IMR-90 (cell line): Measurements from ENCODE around the gene BEGAIN. TPM values are rescaled to one million over a fixed set of nuclear protein-coding genes. Genes with fewer than 3 reads are reported as not detected.

Source experiments
- ATAC-seq: fragments of 200-7000 bp; cut with Tn5 transposase; 2 replicates; pipeline ENCODE4 v1.9.1; 2020; ENCODE audit warnings: low read depth, mild to moderate bottlenecking, moderate library complexity
- BruUV-seq: library from RNA; stranded (reverse); fragments of 400-500 nt; replicated peaks from 2 replicates; lab custom pipeline; 2021; lab: Mats Ljungman, UMichigan
- CTCF ChIA-PET: fragments of 300-600 bp; formaldehyde crosslinking; extraction: SDS; loops from one replicate; lab custom pipeline; 2021; ENCODE audit warnings: antibody characterized with exemption; lab: Yijun Ruan, JAX
- POLR2A ChIA-PET: fragments of 300-600 bp; sonication (Branson Sonifier 250); formaldehyde crosslinking; loops from one replicate; lab custom pipeline; 2022; ENCODE audit warnings: antibody characterized with exemption; ENCODE audit not compliant: unreplicated experiment; lab: Charles Lee
- DNase-seq: peaks from one replicate; pipeline ENCODE4 v3.0.0; 2013
- H2AFZ ChIP-seq: replicated peaks from 2 replicates; pipeline ENCODE3; 2013; ENCODE audit warnings: low read length, mild to moderate bottlenecking; ENCODE audit not compliant: poor library complexity
- H2AK5ac ChIP-seq: 2 replicates; pipeline ENCODE4 v1.6.1; 2013; ENCODE audit warnings: low read depth, low read length, inconsistent platforms
- H2AK9ac ChIP-seq: replicated peaks from 2 replicates; pipeline ENCODE3; 2013; ENCODE audit warnings: mild to moderate bottlenecking, low read depth, low read length, moderate library complexity; ENCODE audit not compliant: poor library complexity
- H2BK120ac ChIP-seq: 2 replicates; pipeline ENCODE4 v1.6.1; 2013; ENCODE audit warnings: low read depth, low read length, inconsistent platforms
- H2BK15ac ChIP-seq: 3 replicates; pipeline ENCODE4 v1.6.1; 2013; ENCODE audit warnings: low read depth, low read length, inconsistent platforms
- H2BK20ac ChIP-seq: 2 replicates; pipeline ENCODE4 v1.6.1; 2013; ENCODE audit warnings: low read depth, mild to moderate bottlenecking, inconsistent platforms, low read length, moderate library complexity
- H2BK5ac ChIP-seq: 2 replicates; pipeline ENCODE4 v1.6.1; 2013; ENCODE audit warnings: mild to moderate bottlenecking, low read depth, low read length, inconsistent platforms; ENCODE audit not compliant: poor library complexity, severe bottlenecking
- H3K14ac ChIP-seq: replicated peaks from 2 replicates; pipeline ENCODE4 v1.6.1; 2013; ENCODE audit warnings: low read depth, low read length, inconsistent platforms
- H3K18ac ChIP-seq: 2 replicates; pipeline ENCODE4 v1.6.1; 2013; ENCODE audit warnings: low read depth, low read length, control low read depth
- H3K23ac ChIP-seq: 2 replicates; pipeline ENCODE4 v1.6.1; 2013; ENCODE audit warnings: low read depth, low read length, inconsistent platforms
- H3K27ac ChIP-seq: 2 replicates; pipeline ENCODE4 v1.5.1; 2013; ENCODE audit warnings: mild to moderate bottlenecking, control low read depth, low read length; ENCODE audit not compliant: insufficient read depth
- H3K27me3 ChIP-seq: 2 replicates; pipeline ENCODE4 v1.6.1; 2013; ENCODE audit warnings: low read length; ENCODE audit not compliant: control insufficient read depth, insufficient read depth
- H3K36me3 ChIP-seq: 2 replicates; pipeline ENCODE4 v1.6.1; 2013; ENCODE audit warnings: low read length, mixed read lengths; ENCODE audit not compliant: control insufficient read depth, insufficient read depth
- H3K4ac ChIP-seq: 2 replicates; pipeline ENCODE4 v1.6.1; 2013; ENCODE audit warnings: low read depth, low read length, inconsistent platforms
- H3K4me1 ChIP-seq: 2 replicates; pipeline ENCODE4 v1.6.1; 2013; ENCODE audit warnings: low read length, mixed read lengths; ENCODE audit not compliant: control insufficient read depth, insufficient read depth
- H3K4me2 ChIP-seq: 2 replicates; pipeline ENCODE4 v1.6.1; 2013; ENCODE audit warnings: low read depth, mild to moderate bottlenecking, control low read depth, low read length, moderate library complexity
- H3K4me3 ChIP-seq: 2 replicates; pipeline ENCODE4 v1.5.1; 2013; ENCODE audit warnings: low read depth, mild to moderate bottlenecking, control low read depth, low read length, moderate library complexity; ENCODE audit not compliant: insufficient read depth
- H3K56ac ChIP-seq: 2 replicates; pipeline ENCODE4 v1.6.1; 2013; ENCODE audit warnings: low read length, inconsistent platforms; ENCODE audit not compliant: insufficient read depth; ENCODE audit errors: extremely low read depth
- H3K79me1 ChIP-seq, 2 experiments: 2 replicates each; pipeline ENCODE4 v1.6.1; 2013; ENCODE audit warnings: low read length in 2 of 2, inconsistent platforms in 1 of 2, low read depth in 1 of 2
- H3K9ac ChIP-seq: 2 replicates; pipeline ENCODE4 v1.6.1; 2013; ENCODE audit warnings: low read depth, low read length, control low read depth
- H3K9me1 ChIP-seq: 2 replicates; pipeline ENCODE4 v1.6.1; 2013; ENCODE audit warnings: low read length, inconsistent platforms; ENCODE audit not compliant: insufficient read depth
- H3K9me3 ChIP-seq: 2 replicates; pipeline ENCODE4 v1.6.1; 2013; ENCODE audit warnings: low read length; ENCODE audit not compliant: control insufficient read depth, insufficient read depth
- H4K20me1 ChIP-seq: 2 replicates; pipeline ENCODE4 v1.6.1; 2013; ENCODE audit warnings: low read length, inconsistent platforms; ENCODE audit not compliant: insufficient read depth
- H4K5ac ChIP-seq: 2 replicates; pipeline ENCODE4 v1.6.1; 2013; ENCODE audit warnings: mild to moderate bottlenecking, low read depth, low read length, control low read depth
- H4K8ac ChIP-seq, 2 experiments: 2 replicates each; pipeline ENCODE4 v1.6.1; 2013; ENCODE audit warnings: low read depth in 2 of 2, low read length in 2 of 2, control low read depth in 1 of 2, inconsistent platforms in 1 of 2
- H4K91ac ChIP-seq: 2 replicates; pipeline ENCODE4 v1.6.1; 2013; ENCODE audit warnings: low read depth, low read length, inconsistent platforms; ENCODE audit not compliant: insufficient read depth
- BHLHE40 ChIP-seq: fragments of 150-350 bp; IDR thresholded peaks from 2 replicates; pipeline ENCODE4 v1.6.1; 2016; ENCODE audit warnings: mild to moderate bottlenecking, low read depth, low read length
- CEBPB ChIP-seq: IDR thresholded peaks from 2 replicates; pipeline ENCODE4 v1.6.1; 2012; ENCODE audit warnings: low read depth, low read length, improper control_type of control experiment
- CHD1 ChIP-seq: IDR thresholded peaks from 2 replicates; pipeline ENCODE4 v1.6.1; 2012; ENCODE audit warnings: low read depth, low read length, improper control_type of control experiment
- FOS ChIP-seq: fragments of 150-350 bp; IDR thresholded peaks from 2 replicates; pipeline ENCODE4 v1.6.1; 2016; ENCODE audit warnings: low read depth, low read length
- MAFK ChIP-seq: IDR thresholded peaks from 2 replicates; pipeline ENCODE4 v1.6.1; 2012; ENCODE audit warnings: low read depth, low read length, improper control_type of control experiment
- MAZ ChIP-seq: IDR thresholded peaks from 2 replicates; pipeline ENCODE4 v1.6.1; 2012; ENCODE audit warnings: low read depth, mild to moderate bottlenecking, low read length, improper control_type of control experiment, moderate library complexity, borderline replicate concordance
- MXI1 ChIP-seq: IDR thresholded peaks from 2 replicates; pipeline ENCODE4 v1.6.1; 2012; ENCODE audit warnings: low read depth, mild to moderate bottlenecking, low read length, moderate library complexity, borderline replicate concordance
- NFE2L2 ChIP-seq: fragments of 150-350 bp; IDR thresholded peaks from 2 replicates; pipeline ENCODE4 v1.6.1; 2016; ENCODE audit warnings: low read depth, mild to moderate bottlenecking, low read length
- POLR2A ChIP-seq: IDR thresholded peaks from 2 replicates; pipeline ENCODE4 v1.6.1; 2012; ENCODE audit warnings: mild to moderate bottlenecking, low read depth, low read length
- RAD21 ChIP-seq: IDR thresholded peaks from 2 replicates; pipeline ENCODE4 v1.6.1; 2012; ENCODE audit warnings: low read length, improper control_type of control experiment
- RCOR1 ChIP-seq: IDR thresholded peaks from 2 replicates; pipeline ENCODE4 v1.6.1; 2012; ENCODE audit warnings: mild to moderate bottlenecking, low read length, improper control_type of control experiment; ENCODE audit not compliant: insufficient replicate concordance
- RFX5 ChIP-seq: IDR thresholded peaks from 2 replicates; pipeline ENCODE4 v1.8.0; 2012; ENCODE audit warnings: low read depth, mild to moderate bottlenecking, low read length, moderate library complexity
- SMC3 ChIP-seq: fragments of 150-350 bp; IDR thresholded peaks from 2 replicates; pipeline ENCODE4 v1.6.1; 2016; ENCODE audit warnings: low read depth, mild to moderate bottlenecking, antibody characterized with exemption, low read length, moderate library complexity
- WGBS, 2 experiments: methylation state at CpG; one replicate each; pipeline versions ENCODE4 v1.1.5 to v1.1.7; 2013; ENCODE audit warnings: missing lambda C conversion rate in 2 of 2; ENCODE audit not compliant: insufficient read length in 1 of 2; ENCODE audit errors: extremely low coverage in 2 of 2; 5-methylcytosine and 5-hydroxymethylcytosine counted together
- dilution Hi-C: fragments of 300-500 bp; cut with HindIII; formaldehyde crosslinking; loops from one replicate; pipeline ENCODE4 v1.14.3; 2018; ENCODE audit warnings: low sequenced_read_pairs; ENCODE audit not compliant: unreplicated experiment
- in situ Hi-C: fragments of 300-500 bp; cut with MboI; formaldehyde crosslinking; loops from 3 replicates; pipeline ENCODE4 v1.14.3; 2019; ENCODE audit warnings: low sequenced_read_pairs, inconsistent platforms, mixed read lengths
- intact Hi-C: fragments of 100-400 bp; cut with micrococcal nuclease; formaldehyde crosslinking; loops from 2 replicates; pipeline ENCODE4 v1.10.0; 2022
- polyA plus RNA-seq, 3 experiments: library from polyadenylated mRNA; depleted of rRNA; stranded (reverse); fragments of >200 nt; gene quantifications; 2 replicates each; pipeline ENCODE4 v1.2.3, GENCODE V29; 2012; ENCODE audit warnings: low replicate concordance in 1 of 3
- total RNA-seq: library from RNA; depleted of rRNA; stranded (reverse); fragments of >200 nt; gene quantifications from 2 replicates; pipeline ENCODE4 v1.2.3, GENCODE V29; 2012
- TF ChIP-seq, protein P1 (sequence below): fragments of 150-350 bp; IDR thresholded peaks from 2 replicates; pipeline ENCODE4 v1.6.1; 2016; ENCODE audit warnings: low read depth, mild to moderate bottlenecking, low read length, moderate library complexity, borderline replicate concordance
- TF ChIP-seq, protein P2 (sequence below): conservative IDR thresholded peaks from 2 replicates; pipeline ENCODE4 v1.5.1; 2012; ENCODE audit warnings: mild to moderate bottlenecking, low read depth, low read length, improper control_type of control experiment
- TF ChIP-seq, protein P3 (sequence below): fragments of 150-350 bp; IDR thresholded peaks from 2 replicates; pipeline ENCODE4 v1.6.1; 2017; ENCODE audit warnings: mild to moderate bottlenecking, antibody characterized with exemption, low read length, low read depth

The BEGAIN gene
- total and polyA plus RNA-seq, 2 of the 4 experiments (the other 2 are of a cell fraction) = 0.18 to 0.99 TPM

DNA sequence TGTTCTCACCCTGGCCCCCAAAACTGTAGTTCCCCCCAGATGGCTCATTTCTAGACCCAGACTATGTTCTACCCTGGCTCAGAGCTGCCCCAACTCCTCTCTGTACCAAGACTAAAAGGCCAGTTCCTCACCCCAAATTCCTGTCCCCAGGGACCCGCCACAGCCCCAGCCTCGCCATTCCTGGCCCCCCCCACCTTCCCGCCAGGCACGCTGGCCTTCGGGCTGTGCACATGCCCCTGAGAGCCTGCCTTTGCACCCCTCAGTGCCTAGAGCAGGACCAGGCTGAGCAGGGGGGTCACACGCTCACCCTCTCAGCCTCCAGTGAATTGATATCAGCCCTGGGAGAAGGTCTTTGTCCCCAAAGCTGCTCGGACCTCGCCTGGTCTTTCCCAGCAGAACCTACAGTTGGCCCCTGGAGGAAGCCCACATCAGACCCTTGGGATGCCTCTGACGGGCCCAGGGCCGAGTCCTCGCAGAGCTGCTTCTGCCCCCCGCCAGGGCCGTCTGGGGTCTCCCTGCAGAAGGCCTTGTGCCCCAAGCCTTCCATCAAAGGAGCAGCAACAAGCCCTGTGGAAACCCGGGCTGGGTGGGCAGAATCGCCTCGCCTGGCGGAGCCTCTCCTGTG lies 32.4 kb downstream of the BEGAIN start:
- CTCF ChIA-PET = no interaction called here
- BruUV-seq = no TSS peak

More for the DNA sequence above, 32.4 kb downstream of the BEGAIN start:
- Histone ChIP-seq H3K36me3 (no peaks in the 10 kb centered on the region), H3K27me3 (peaks cover 44% of the 10 kb centered on the region; the same call in 1 of the 2 replicates), H2BK20ac (no peak overlapping the region), H3K56ac (no peak overlapping the region), H2BK120ac (no peak overlapping the region), H4K91ac (no peak overlapping the region), H3K9ac (no peak overlapping the region), H4K8ac (no peak overlapping the region), H3K23ac (no peak overlapping the region), H2AK5ac (no peak overlapping the region), H3K4ac (no peak overlapping the region), H3K9me1 (no peaks in the 10 kb centered on the region), H4K5ac (no peak overlapping the region), H3K4me2 (no peak overlapping the region), H3K4me3 (no peak overlapping the region), H3K4me1 (no peaks in the 10 kb centered on the region), H3K79me1 (no peaks in the 10 kb centered on the region), H3K14ac (no peak overlapping the region), H3K27ac (no peak overlapping the region), H2BK5ac (no peak overlapping the region), H3K9me3 (no peaks in the 10 kb centered on the region), H2BK15ac (no peak overlapping the region), H2AK9ac (no peak overlapping the region), H2AFZ (no peak overlapping the region), H3K18ac (no peak overlapping the region), H4K20me1 (no peaks in the 10 kb centered on the region; the same call in 1 of the 2 replicates)
- TF ChIP-seq FOS (no peak), MAZ (no peak), BHLHE40 (no peak), SMC3 (no peak), MXI1 (no peak), RFX5 (no peak), MAFK (no peak), CEBPB (no peak), POLR2A (no peak), RAD21 (no peak), NFE2L2 (no peak), CHD1 (no peak), RCOR1 (no peak)
- TF ChIP-seq, protein P1, sequence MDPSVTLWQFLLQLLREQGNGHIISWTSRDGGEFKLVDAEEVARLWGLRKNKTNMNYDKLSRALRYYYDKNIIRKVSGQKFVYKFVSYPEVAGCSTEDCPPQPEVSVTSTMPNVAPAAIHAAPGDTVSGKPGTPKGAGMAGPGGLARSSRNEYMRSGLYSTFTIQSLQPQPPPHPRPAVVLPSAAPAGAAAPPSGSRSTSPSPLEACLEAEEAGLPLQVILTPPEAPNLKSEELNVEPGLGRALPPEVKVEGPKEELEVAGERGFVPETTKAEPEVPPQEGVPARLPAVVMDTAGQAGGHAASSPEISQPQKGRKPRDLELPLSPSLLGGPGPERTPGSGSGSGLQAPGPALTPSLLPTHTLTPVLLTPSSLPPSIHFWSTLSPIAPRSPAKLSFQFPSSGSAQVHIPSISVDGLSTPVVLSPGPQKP = no peak
- TF ChIP-seq, protein P2, sequence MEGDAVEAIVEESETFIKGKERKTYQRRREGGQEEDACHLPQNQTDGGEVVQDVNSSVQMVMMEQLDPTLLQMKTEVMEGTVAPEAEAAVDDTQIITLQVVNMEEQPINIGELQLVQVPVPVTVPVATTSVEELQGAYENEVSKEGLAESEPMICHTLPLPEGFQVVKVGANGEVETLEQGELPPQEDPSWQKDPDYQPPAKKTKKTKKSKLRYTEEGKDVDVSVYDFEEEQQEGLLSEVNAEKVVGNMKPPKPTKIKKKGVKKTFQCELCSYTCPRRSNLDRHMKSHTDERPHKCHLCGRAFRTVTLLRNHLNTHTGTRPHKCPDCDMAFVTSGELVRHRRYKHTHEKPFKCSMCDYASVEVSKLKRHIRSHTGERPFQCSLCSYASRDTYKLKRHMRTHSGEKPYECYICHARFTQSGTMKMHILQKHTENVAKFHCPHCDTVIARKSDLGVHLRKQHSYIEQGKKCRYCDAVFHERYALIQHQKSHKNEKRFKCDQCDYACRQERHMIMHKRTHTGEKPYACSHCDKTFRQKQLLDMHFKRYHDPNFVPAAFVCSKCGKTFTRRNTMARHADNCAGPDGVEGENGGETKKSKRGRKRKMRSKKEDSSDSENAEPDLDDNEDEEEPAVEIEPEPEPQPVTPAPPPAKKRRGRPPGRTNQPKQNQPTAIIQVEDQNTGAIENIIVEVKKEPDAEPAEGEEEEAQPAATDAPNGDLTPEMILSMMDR = no peak
- TF ChIP-seq, protein P3, sequence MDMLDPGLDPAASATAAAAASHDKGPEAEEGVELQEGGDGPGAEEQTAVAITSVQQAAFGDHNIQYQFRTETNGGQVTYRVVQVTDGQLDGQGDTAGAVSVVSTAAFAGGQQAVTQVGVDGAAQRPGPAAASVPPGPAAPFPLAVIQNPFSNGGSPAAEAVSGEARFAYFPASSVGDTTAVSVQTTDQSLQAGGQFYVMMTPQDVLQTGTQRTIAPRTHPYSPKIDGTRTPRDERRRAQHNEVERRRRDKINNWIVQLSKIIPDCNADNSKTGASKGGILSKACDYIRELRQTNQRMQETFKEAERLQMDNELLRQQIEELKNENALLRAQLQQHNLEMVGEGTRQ = no peak
- dilution Hi-C loops (no loop called here), intact Hi-C loops (no loop called here), in situ Hi-C loops (no loop called here)
- POLR2A ChIA-PET = no interaction called here
- no peak for ATAC-seq
- 83% methylated on average over 11 of the region's 17 CpGs; no CpG with 5 or more reads in 1 of the 2 experiments for WGBS, 2 experiments
- no peak for DNase-seq
